Mesothelial cell of epicardium (in vitro differentiated cells): Measurements from ENCODE around the gene POLN. TPM values are rescaled to one million over a fixed set of nuclear protein-coding genes. Genes with fewer than 3 reads are reported as not detected.

ENCODE experiments used
- DNase-seq, 2 experiments: peaks; one replicate each; pipeline ENCODE4 v3.0.0; 2021; ENCODE audit warnings: low spot score in 2 of 2; ENCODE audit not compliant: unreplicated experiment in 2 of 2
- H3K27ac Mint-ChIP-seq: 2 replicates; pipeline ENCODE4 v1.8.0; 2021; ENCODE audit warnings: mixed read lengths
- H3K27me3 Mint-ChIP-seq: 2 replicates; pipeline ENCODE4 v1.8.0; 2021; ENCODE audit warnings: low read depth, mixed read lengths
- H3K36me3 Mint-ChIP-seq: 2 replicates; pipeline ENCODE4 v1.8.0; 2021; ENCODE audit warnings: mixed read lengths
- H3K4me1 Mint-ChIP-seq: 2 replicates; pipeline ENCODE4 v1.8.0; 2021; ENCODE audit warnings: mixed read lengths
- H3K4me3 Mint-ChIP-seq: 2 replicates; pipeline ENCODE4 v1.8.0; 2021; ENCODE audit warnings: mild to moderate bottlenecking, moderate library complexity, mixed read lengths
- H3K9me3 Mint-ChIP-seq: 2 replicates; pipeline ENCODE4 v1.8.0; 2021; ENCODE audit warnings: mixed read lengths
- total RNA-seq: library from RNA; stranded (reverse); gene quantifications from 3 replicates; pipeline ENCODE4 v1.2.1, GENCODE V29; 2021
- TF ChIP-seq, protein P1 (sequence below): fragments of 200-600 bp; sonication (generic); IDR thresholded peaks from one replicate; pipeline ENCODE4 v1.5.0; 2021; ENCODE audit warnings: antibody characterized with exemption; ENCODE audit not compliant: unreplicated experiment

The POLN gene
- total RNA-seq, 1 donor from 2014 or later = 5.8 TPM

DNA sequence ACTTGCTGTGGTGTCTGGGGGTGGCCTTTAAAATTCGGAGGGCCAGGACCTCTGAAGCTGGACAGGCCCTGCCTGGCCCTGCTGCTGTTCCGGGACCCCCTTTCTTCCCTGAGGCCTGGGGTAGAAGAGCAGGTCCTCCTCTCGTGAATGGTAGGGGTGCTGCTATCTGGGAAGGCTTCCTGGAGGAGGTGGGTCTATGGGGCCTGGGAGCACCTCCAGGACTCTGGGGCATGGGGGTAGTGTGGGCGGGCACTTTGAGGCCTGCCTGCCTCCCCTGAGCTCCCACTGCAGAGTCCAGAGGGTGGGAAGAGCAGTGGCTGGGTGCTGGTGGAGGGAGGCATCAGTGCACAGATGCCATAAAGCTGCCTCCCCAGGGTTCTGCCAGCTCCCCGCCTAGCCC is 24.9 kb upstream of the POLN start:
- Mint-ChIP-seq H3K27ac (no peak overlapping the region), H3K9me3 (no peaks in the 10 kb centered on the region), H3K36me3 (no peaks in the 10 kb centered on the region), H3K27me3 (no peaks in the 10 kb centered on the region), H3K4me3 (no peak overlapping the region), H3K4me1 (peaks cover 7% of the 10 kb centered on the region)
- DNase-seq = no peak
- TF ChIP-seq, protein P1, sequence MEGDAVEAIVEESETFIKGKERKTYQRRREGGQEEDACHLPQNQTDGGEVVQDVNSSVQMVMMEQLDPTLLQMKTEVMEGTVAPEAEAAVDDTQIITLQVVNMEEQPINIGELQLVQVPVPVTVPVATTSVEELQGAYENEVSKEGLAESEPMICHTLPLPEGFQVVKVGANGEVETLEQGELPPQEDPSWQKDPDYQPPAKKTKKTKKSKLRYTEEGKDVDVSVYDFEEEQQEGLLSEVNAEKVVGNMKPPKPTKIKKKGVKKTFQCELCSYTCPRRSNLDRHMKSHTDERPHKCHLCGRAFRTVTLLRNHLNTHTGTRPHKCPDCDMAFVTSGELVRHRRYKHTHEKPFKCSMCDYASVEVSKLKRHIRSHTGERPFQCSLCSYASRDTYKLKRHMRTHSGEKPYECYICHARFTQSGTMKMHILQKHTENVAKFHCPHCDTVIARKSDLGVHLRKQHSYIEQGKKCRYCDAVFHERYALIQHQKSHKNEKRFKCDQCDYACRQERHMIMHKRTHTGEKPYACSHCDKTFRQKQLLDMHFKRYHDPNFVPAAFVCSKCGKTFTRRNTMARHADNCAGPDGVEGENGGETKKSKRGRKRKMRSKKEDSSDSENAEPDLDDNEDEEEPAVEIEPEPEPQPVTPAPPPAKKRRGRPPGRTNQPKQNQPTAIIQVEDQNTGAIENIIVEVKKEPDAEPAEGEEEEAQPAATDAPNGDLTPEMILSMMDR = no peak

DNA sequence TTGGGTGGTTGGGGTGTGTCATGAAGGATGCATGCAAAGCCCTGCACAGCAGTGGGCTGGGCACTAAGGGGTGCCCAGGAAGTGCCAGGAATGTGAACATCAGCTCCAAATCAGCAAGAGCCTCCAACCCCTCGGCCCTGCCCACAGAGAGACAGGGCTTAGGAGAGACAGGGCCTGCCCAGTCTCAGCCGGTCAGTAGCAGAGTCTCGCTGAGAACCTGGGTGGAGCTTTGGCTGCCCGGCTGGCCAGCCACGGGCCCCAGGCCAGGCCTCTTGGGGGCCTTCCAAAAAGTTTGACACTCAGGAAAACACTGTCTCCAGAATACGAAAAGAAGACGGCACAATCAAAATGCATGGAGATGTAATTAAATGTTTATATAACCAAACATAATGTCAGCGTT is 24.3 kb upstream of the POLN start:
- Mint-ChIP-seq H3K9me3 (no peaks in the 10 kb centered on the region), H3K36me3 (no peaks in the 10 kb centered on the region), H3K4me3 (no peak overlapping the region), H3K27me3 (no peaks in the 10 kb centered on the region), H3K27ac (no peak overlapping the region), H3K4me1 (peaks cover 7% of the 10 kb centered on the region)
- no peak for DNase-seq
- TF ChIP-seq, protein P1 = no peak

DNA sequence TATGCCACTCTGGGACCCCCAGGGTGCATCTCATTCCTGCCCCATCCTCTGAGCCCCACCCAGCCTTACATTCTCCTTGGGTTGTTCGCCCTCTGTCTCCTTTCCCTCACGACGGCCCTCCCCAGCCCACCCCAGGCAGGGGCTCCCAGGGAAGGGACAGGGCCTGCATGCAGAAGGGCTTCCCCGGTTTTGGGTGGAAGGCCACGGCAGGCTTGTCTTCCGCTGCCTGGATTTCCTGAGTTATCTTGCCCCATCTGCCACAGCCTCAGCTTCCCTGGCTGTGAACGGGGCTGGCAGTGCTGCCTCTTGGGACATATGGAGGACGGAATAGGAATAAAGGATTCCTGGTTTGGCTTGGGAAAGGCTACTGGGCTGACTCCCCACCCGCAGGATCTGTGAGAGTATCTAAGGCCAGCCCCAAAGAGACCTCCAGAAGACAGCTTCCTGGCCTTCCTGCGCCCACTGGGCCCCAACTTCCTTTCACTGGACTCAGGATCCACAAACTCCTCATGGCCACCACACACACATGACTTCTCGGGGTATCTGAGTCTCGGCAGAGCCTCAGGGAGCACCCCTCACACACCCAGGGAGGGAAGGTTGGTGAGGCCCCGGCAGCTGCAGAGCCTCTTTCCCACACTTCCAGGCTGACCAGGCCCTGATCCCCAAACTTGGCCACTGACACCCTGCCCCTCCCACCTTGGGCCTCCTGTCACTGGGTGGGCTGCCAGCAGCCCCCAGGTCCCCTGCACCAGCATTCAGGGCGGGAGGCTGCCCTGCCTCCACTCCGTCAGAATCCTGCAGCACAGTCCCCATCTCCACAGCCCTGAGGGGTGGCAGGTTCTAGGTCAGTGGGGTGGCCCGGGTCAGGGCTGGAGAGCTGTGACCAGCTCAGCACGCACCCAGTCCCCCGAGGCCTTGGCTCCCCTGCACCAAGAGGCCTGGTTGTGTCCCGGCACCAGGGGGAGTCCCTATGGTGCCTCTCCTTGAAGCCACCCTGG is 23.5 kb upstream of the POLN start:
- H3K4me3 Mint-ChIP-seq = no peak overlapping the region
- TF ChIP-seq, protein P1 = no peak
- H3K36me3 Mint-ChIP-seq = no peaks in the 10 kb centered on the region
- no peak overlapping the region for H3K27ac Mint-ChIP-seq
- H3K9me3 Mint-ChIP-seq = no peaks in the 10 kb centered on the region
- DNase-seq = no peak
- no peaks in the 10 kb centered on the region for H3K27me3 Mint-ChIP-seq
- peaks cover 7% of the 10 kb centered on the region for H3K4me1 Mint-ChIP-seq

DNA sequence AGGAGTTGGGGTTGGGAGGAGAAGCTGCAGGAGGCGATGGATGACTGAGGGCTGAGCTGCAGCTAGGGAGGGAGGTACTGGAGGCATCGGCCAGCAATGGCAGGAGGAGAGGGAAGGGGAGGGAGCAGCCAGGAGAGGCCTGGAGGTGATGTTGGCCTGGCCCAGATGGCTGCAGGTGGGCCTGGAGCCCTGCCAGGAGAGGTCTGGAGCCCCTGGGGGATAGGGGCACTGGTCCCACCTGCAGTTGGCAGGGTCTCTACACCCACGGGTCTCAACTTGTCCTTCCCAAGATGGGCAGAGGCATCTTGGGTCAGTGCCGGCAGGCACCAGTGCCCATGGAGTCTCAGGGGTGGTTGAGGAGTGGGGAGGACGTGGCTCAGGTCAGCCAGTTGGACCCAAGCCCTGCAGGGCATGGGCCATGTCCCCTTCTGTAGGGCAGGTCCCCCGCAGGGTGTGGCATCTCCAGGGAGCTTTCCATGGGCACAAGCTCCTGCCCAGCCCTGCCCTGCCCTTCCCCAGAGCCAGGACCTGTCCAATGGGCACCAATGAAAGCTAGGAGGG is 22.6 kb upstream of the POLN start:
- TF ChIP-seq, protein P1 = no peak
- Mint-ChIP-seq H3K36me3 (no peaks in the 10 kb centered on the region), H3K4me3 (no peak overlapping the region), H3K27ac (no peak overlapping the region), H3K9me3 (no peaks in the 10 kb centered on the region), H3K27me3 (no peaks in the 10 kb centered on the region), H3K4me1 (peaks cover 11% of the 10 kb centered on the region)
- DNase-seq = no peak

DNA sequence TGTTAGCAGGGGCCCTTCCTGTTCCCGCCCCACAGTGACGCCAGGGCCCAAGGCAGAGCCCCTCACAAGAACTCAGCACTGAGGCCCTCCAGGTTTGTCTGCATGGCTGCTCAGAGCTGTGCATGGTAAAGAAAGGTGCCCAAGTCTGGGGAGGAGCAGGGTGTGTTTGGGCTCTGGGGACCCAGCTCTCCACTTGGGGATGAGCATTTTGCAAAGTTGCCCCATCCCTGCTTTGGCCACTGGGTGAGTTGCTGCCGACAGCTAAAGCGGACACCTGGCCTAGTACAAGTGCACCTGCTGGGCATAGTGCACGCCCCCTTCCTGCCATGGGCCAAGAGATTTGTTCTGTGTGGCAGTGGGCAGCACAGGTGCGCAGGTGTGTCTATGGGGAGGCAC is 22.0 kb upstream of the POLN start:
- no peaks in the 10 kb centered on the region for H3K9me3 Mint-ChIP-seq
- H3K4me3 Mint-ChIP-seq = peak overlapping the region; percentile 67
- TF ChIP-seq, protein P1 = no peak
- H3K27ac Mint-ChIP-seq = no peak overlapping the region
- DNase-seq = no peak
- no peaks in the 10 kb centered on the region for H3K36me3 Mint-ChIP-seq
- peaks cover 9% of the 10 kb centered on the region for H3K4me1 Mint-ChIP-seq
- no peaks in the 10 kb centered on the region for H3K27me3 Mint-ChIP-seq
